Endothelial cell (in vitro differentiated cells): ENCODE results near the gene SLMAP. TPM values are rescaled to one million over a fixed set of nuclear protein-coding genes. Genes with fewer than 3 reads are reported as not detected.

Experiments used
- DNase-seq: peaks from one replicate; pipeline ENCODE4 v3.0.0; 2021; ENCODE audit warnings: low spot score
- H3K27ac Mint-ChIP-seq: one replicate; pipeline ENCODE4 v1.8.0; 2021; ENCODE audit warnings: mixed read lengths, inconsistent platforms; ENCODE audit not compliant: unreplicated experiment
- H3K27me3 Mint-ChIP-seq: one replicate; pipeline ENCODE4 v1.8.0; 2021; ENCODE audit warnings: mild to moderate bottlenecking, moderate library complexity, mixed read lengths, inconsistent platforms; ENCODE audit not compliant: unreplicated experiment
- H3K36me3 Mint-ChIP-seq: one replicate; pipeline ENCODE4 v1.8.0; 2021; ENCODE audit warnings: mild to moderate bottlenecking, low read depth, mixed read lengths, inconsistent platforms; ENCODE audit not compliant: unreplicated experiment
- H3K4me1 Mint-ChIP-seq: one replicate; pipeline ENCODE4 v1.8.0; 2021; ENCODE audit warnings: mild to moderate bottlenecking, mixed read lengths, inconsistent platforms; ENCODE audit not compliant: unreplicated experiment
- H3K4me3 Mint-ChIP-seq: one replicate; pipeline ENCODE4 v1.8.0; 2021; ENCODE audit warnings: mild to moderate bottlenecking, mixed read lengths, inconsistent platforms; ENCODE audit not compliant: unreplicated experiment
- H3K9me3 Mint-ChIP-seq: one replicate; pipeline ENCODE4 v1.8.0; 2021; ENCODE audit warnings: mixed read lengths, inconsistent platforms; ENCODE audit not compliant: unreplicated experiment
- CTCF ChIP-seq: fragments of 200-600 bp; sonication (generic); IDR thresholded peaks from one replicate; pipeline ENCODE4 v1.5.0; 2021; ENCODE audit warnings: antibody characterized with exemption; ENCODE audit not compliant: unreplicated experiment
- total RNA-seq: library from RNA; stranded (reverse); fragmentation: NEBNext Ultra II Directional; extraction: Animal tissue kit (Norgen Biotek cat#: 25700); gene quantifications from one replicate; pipeline ENCODE4 v1.2.1, GENCODE V29; 2021; ENCODE audit not compliant: unreplicated experiment

SLMAP gene
- total RNA-seq, 1 donor from 2014 or later, result 45.7 TPM

GRCh38 chr3:57948781-57949242 is 192.7 kb downstream of the SLMAP start:
- Mint-ChIP-seq H3K9me3 (no peaks in the 10 kb centered on the region), H3K4me3 (no peak overlapping the region), H3K27ac (no peak overlapping the region), H3K36me3 (no peaks in the 10 kb centered on the region), H3K27me3 (peaks cover 5% of the 10 kb centered on the region), H3K4me1 (peaks cover 19% of the 10 kb centered on the region)
- TF ChIP-seq CTCF, result no peak
- no peak for DNase-seq

- Mint-ChIP-seq H3K9me3 (no peaks in the 10 kb centered on the region), H3K27ac (no peak overlapping the region), H3K4me3 (no peak overlapping the region), H3K27me3 (peaks cover 6% of the 10 kb centered on the region), H3K36me3 (no peaks in the 10 kb centered on the region), H3K4me1 (peaks cover 23% of the 10 kb centered on the region)
- no peak for DNase-seq
- no peak for TF ChIP-seq CTCF
These were observed 193.2 kb downstream of the SLMAP start for GRCh38 chr3:57949344-57949743.

- Mint-ChIP-seq H3K4me1 (peaks cover 25% of the 10 kb centered on the region), H3K36me3 (no peaks in the 10 kb centered on the region), H3K4me3 (no peak overlapping the region), H3K27me3 (peaks cover 7% of the 10 kb centered on the region), H3K27ac (no peak overlapping the region), H3K9me3 (no peaks in the 10 kb centered on the region)
- DNase-seq, result no peak
- TF ChIP-seq CTCF, result no peak
These were observed 193.9 kb downstream of the SLMAP start for GRCh38 chr3:57949785-57950615.

GRCh38 chr3:57951066-57951882 is 195.2 kb downstream of the SLMAP start:
- H3K27ac Mint-ChIP-seq, result peak overlapping the region; percentile 9
- peaks cover 7% of the 10 kb centered on the region for H3K27me3 Mint-ChIP-seq
- H3K4me1 Mint-ChIP-seq, result peaks cover 27% of the 10 kb centered on the region
- H3K4me3 Mint-ChIP-seq, result no peak overlapping the region
- no peaks in the 10 kb centered on the region for H3K36me3 Mint-ChIP-seq
- DNase-seq, result no peak
- TF ChIP-seq CTCF, result no peak
- no peaks in the 10 kb centered on the region for H3K9me3 Mint-ChIP-seq
